Sigmoid colon (tissue), 7 donors: ENCODE measurements around the gene DENND4A. TPM values are rescaled to one million over a fixed set of nuclear protein-coding genes. Genes with fewer than 3 reads are reported as not detected.
"Not testable (repeated sequence)": the region's sequence is repeated elsewhere in the genome, so short reads cannot be mapped to it uniquely, and the experiment has no call there.

Experiments
- DNase-seq: peaks from one replicate; pipeline ENCODE4 v3.0.0-alpha.2; 2019
- H3K27ac ChIP-seq, 4 donors: fragments of 200-600 bp; sonication (generic); one replicate each; pipeline ENCODE4 v1.5.1; 2016 to 2019; ENCODE audit warnings: mild to moderate bottlenecking in 1 of 4
- H3K27me3 ChIP-seq, 3 donors: fragments of 200-600 bp; sonication (generic); one replicate each; pipeline ENCODE4 v1.5.1; 2019; ENCODE audit warnings: mild to moderate bottlenecking in 1 of 3
- H3K36me3 ChIP-seq, 4 donors: fragments of 200-600 bp; sonication (generic); one replicate each; pipeline ENCODE4 v1.5.1; 2016 to 2019
- H3K4me1 ChIP-seq, 4 donors: fragments of 200-600 bp; sonication (generic); one replicate each; pipeline ENCODE4 v1.5.1; 2017 to 2019
- H3K4me3 ChIP-seq, 4 donors: fragments of 200-600 bp; sonication (generic); one replicate each; pipeline ENCODE4 v1.5.1; 2017 to 2019; ENCODE audit warnings: mild to moderate bottlenecking in 2 of 4, moderate library complexity in 1 of 4
- H3K9me3 ChIP-seq, 4 donors: fragments of 200-600 bp in 3 of 4; sonication (generic) in 3 of 4; one replicate each; pipeline versions ENCODE4 v1.5.1 to v1.6.1; 2013 to 2019
- CTCF ChIP-seq, 4 experiments: fragments of 450-650 bp in 3 of 4; fragments of 200-600 bp in 1 of 4; IDR thresholded peaks; one replicate each; pipeline ENCODE4 v1.5.1; 2016 to 2019; ENCODE audit warnings: antibody characterized with exemption in 4 of 4, mild to moderate bottlenecking in 3 of 4, moderate library complexity in 2 of 4
- EP300 ChIP-seq, 4 donors: sonication (generic); formaldehyde crosslinking; IDR thresholded peaks; one replicate each; pipeline ENCODE4 v1.6.1; 2017; ENCODE audit warnings: antibody characterized with exemption in 4 of 4
- POLR2A ChIP-seq, 2 donors: fragments of 450-650 bp; IDR thresholded peaks; one replicate each; pipeline ENCODE4 v1.6.1; 2016; ENCODE audit warnings: antibody characterized with exemption in 2 of 2, mild to moderate bottlenecking in 2 of 2, moderate library complexity in 2 of 2
- POLR2AphosphoS5 ChIP-seq, 4 donors: sonication (generic); formaldehyde crosslinking; IDR thresholded peaks; one replicate each; pipeline ENCODE4 v1.6.1; 2017; ENCODE audit warnings: antibody characterized with exemption in 4 of 4
- WGBS, 2 donors: extraction: QIAGEN DNeasy Blood & Tissue Kit; methylation state at CpG; one replicate each; pipeline ENCODE4 v1.1.7; 2013; 5-methylcytosine and 5-hydroxymethylcytosine counted together
- intact Hi-C: fragments of 100-400 bp; cut with DNase I; formaldehyde crosslinking; loops from one replicate; pipeline ENCODE4 v1.15.1; 2023
- polyA plus RNA-seq, 3 donors: library from polyadenylated mRNA; stranded (reverse); fragments of 200-250 nt; gene quantifications; one replicate each; pipeline ENCODE4 v1.2.3, GENCODE V29; 2013
- total RNA-seq, 4 donors: library from RNA; depleted of rRNA; stranded (reverse); fragments of >200 nt; gene quantifications; one replicate each; pipeline ENCODE4 v1.1.0, GENCODE V29; 2016
- donor health status: healthy with polysubstance abuse.
- donor health status: Bipolar disorder and iron deficiency.
- donor health status: healthy.

DENND4A gene
- total and polyA plus RNA-seq, 7 donors: 2.4 to 46.1 (median 29.3) TPM

GRCh38 chr15:65782096-65782495 lies 10.0 kb downstream of the DENND4A start:
- Histone ChIP-seq H3K27ac (no peak overlapping the region), H3K4me1 (peaks cover 0 to 13% (median 2%) of the 10 kb centered on the region in 4 donors), H3K9me3 (no peaks in the 10 kb centered on the region), H3K36me3 (no peaks in the 10 kb centered on the region), H3K27me3 (no peaks in the 10 kb centered on the region), H3K4me3 (no peak overlapping the region)
- 85 to 88% methylated on average over 5 of the region's 5 CpGs for WGBS, 2 donors
- intact Hi-C loops: no loop called here
- no peak for TF ChIP-seq CTCF (IDR thresholded peaks at IDR 0.05)
- TF ChIP-seq POLR2AphosphoS5 (IDR thresholded peaks at IDR 0.05): no peak
- TF ChIP-seq EP300 (IDR thresholded peaks at IDR 0.05): no peak
- TF ChIP-seq POLR2A (IDR thresholded peaks at IDR 0.05): no peak
- no peak for DNase-seq

- H3K36me3 ChIP-seq, DNase-seq, H3K4me3 ChIP-seq, H3K27ac ChIP-seq, H3K9me3 ChIP-seq, H3K27me3 ChIP-seq, intact Hi-C loops: not testable (repeated sequence)
- WGBS, 2 donors: 20 to 68% methylated on average over 9 of the region's 9 CpGs
- H3K4me1 ChIP-seq: peaks cover 0 to 16% (median 4%) of the 10 kb centered on the region in 4 donors
These were observed 13.4 kb downstream of the DENND4A start for GRCh38 chr15:65778701-65779100.

GRCh38 chr15:65778269-65778668 lies 13.8 kb downstream of the DENND4A start:
- intact Hi-C loops: no loop called here
- TF ChIP-seq POLR2AphosphoS5 (IDR thresholded peaks at IDR 0.05): no peak
- no peak for TF ChIP-seq CTCF (IDR thresholded peaks at IDR 0.05)
- no peak for TF ChIP-seq EP300 (IDR thresholded peaks at IDR 0.05)
- TF ChIP-seq POLR2A (IDR thresholded peaks at IDR 0.05): no peak
- 31 to 40% methylated on average over 2 of the region's 2 CpGs for WGBS, 2 donors
- no peaks in the 10 kb centered on the region for H3K9me3 ChIP-seq
- no peak for DNase-seq
- H3K27me3 ChIP-seq: no peaks in the 10 kb centered on the region
- no peak overlapping the region for H3K27ac ChIP-seq
- H3K4me3 ChIP-seq: no peak overlapping the region
- H3K36me3 ChIP-seq: no peaks in the 10 kb centered on the region
- H3K4me1 ChIP-seq: peaks cover 0 to 17% (median 4%) of the 10 kb centered on the region in 4 donors

GRCh38 chr15:65777843-65778242 lies 14.2 kb downstream of the DENND4A start:
- 87 to 94% methylated on average over 6 of the region's 6 CpGs for WGBS, 2 donors
- DNase-seq: no peak
- no peak for TF ChIP-seq POLR2A (IDR thresholded peaks at IDR 0.05)
- TF ChIP-seq POLR2AphosphoS5 (IDR thresholded peaks at IDR 0.05): no peak
- no peak for TF ChIP-seq CTCF (IDR thresholded peaks at IDR 0.05)
- H3K4me3 ChIP-seq: no peak overlapping the region
- H3K4me1 ChIP-seq: peaks cover 0 to 17% (median 4%) of the 10 kb centered on the region in 4 donors
- H3K36me3 ChIP-seq: no peaks in the 10 kb centered on the region
- H3K27ac ChIP-seq: no peak overlapping the region
- intact Hi-C loops: no loop called here
- no peaks in the 10 kb centered on the region for H3K27me3 ChIP-seq
- no peaks in the 10 kb centered on the region for H3K9me3 ChIP-seq

- peaks cover 0 to 14% (median 4%) of the 10 kb centered on the region in 4 donors for H3K4me1 ChIP-seq
- no peaks in the 10 kb centered on the region for H3K9me3 ChIP-seq
- intact Hi-C loops: no loop called here
- no peaks in the 10 kb centered on the region for H3K36me3 ChIP-seq
- TF ChIP-seq EP300 (IDR thresholded peaks at IDR 0.05) (no peak), POLR2A (IDR thresholded peaks at IDR 0.05) (no peak), CTCF (IDR thresholded peaks at IDR 0.05) (no peak), POLR2AphosphoS5 (IDR thresholded peaks at IDR 0.05) (no peak)
- H3K27me3 ChIP-seq: no peaks in the 10 kb centered on the region
- H3K4me3 ChIP-seq: no peak overlapping the region
- no peak for DNase-seq
- WGBS, 2 donors: 72 to 88% methylated on average over 6 of the region's 6 CpGs
- no peak overlapping the region for H3K27ac ChIP-seq
These were observed 15.0 kb downstream of the DENND4A start for GRCh38 chr15:65777053-65777452.
